ENCODE data around the gene VPS13D.

GRCh38 chr1:12251442-12251841 is 21.6 kb downstream of the VPS13D start:
- TF ChIP-seq CTCF (IDR thresholded peaks at IDR 0.05 in 4 of 5, conservative IDR thresholded peaks at IDR 0.05 in 1 of 5) (no peak), POLR2A (IDR thresholded peaks at IDR 0.05) (no peak)
